KG1 (cell line): ENCODE results near the gene PERCC1.
"Not testable (repeated sequence)": the region's sequence is repeated elsewhere in the genome, so short reads cannot be mapped to it uniquely, and the experiment has no call there.

Experiments
- DNase-seq: peaks from one replicate; lab custom pipeline; 2025; lab: John Stamatoyannopoulos, UW

PERCC1 gene

GRCh38 chr16:1469141-1469540 lies 38.3 kb downstream of the PERCC1 start:
- not testable (repeated sequence) for DNase-seq

GRCh38 chr16:1469693-1470201 lies 38.9 kb downstream of the PERCC1 start:
- DNase-seq = peak; percentile 67

GRCh38 chr16:1470481-1471251 lies 39.8 kb downstream of the PERCC1 start:
- no peak for DNase-seq

GRCh38 chr16:1471569-1472194 lies 40.8 kb downstream of the PERCC1 start:
- peak; percentile 12 for DNase-seq

GRCh38 chr16:1472974-1473373 lies 42.1 kb downstream of the PERCC1 start:
- no peak for DNase-seq

- no peak for DNase-seq
These were observed 43.4 kb downstream of the PERCC1 start for GRCh38 chr16:1474082-1474795.

- DNase-seq = peak; percentile 72
These were observed 44.1 kb downstream of the PERCC1 start, which contains the start of gene CLCN7 for GRCh38 chr16:1474796-1475551. Gene CLCN7 (minus strand): TSS chr16:1475028. CDS start chr16:1474974, 54 bp downstream.

GRCh38 chr16:1475552-1476114 lies 44.8 kb downstream of the PERCC1 start:
- no peak for DNase-seq

- DNase-seq = no peak
These were observed 46.2 kb downstream of the PERCC1 start for GRCh38 chr16:1477033-1477432.

- not testable (repeated sequence) for DNase-seq
These were observed 48.1 kb downstream of the PERCC1 start for GRCh38 chr16:1478937-1479336.

GRCh38 chr16:1481906-1482835 lies 51.3 kb downstream of the PERCC1 start:
- no peak for DNase-seq
